Uterus (tissue), 4 donors: Measurements from ENCODE around the gene FAM234A. TPM values are rescaled to one million over a fixed set of nuclear protein-coding genes. Genes with fewer than 3 reads are reported as not detected.

Experiments used
- DNase-seq, 2 donors: peaks; one replicate each; pipeline ENCODE4 v3.0.0-alpha.2; 2019 to 2020
- H3K27ac ChIP-seq, 2 donors: fragments of 200-600 bp; sonication (generic); 1 replicate in 1 of 2; 2 replicates in 1 of 2; pipeline ENCODE4 v1.5.1; 2016 to 2018
- H3K27me3 ChIP-seq, 2 donors: fragments of 200-600 bp; sonication (generic); one replicate each; pipeline ENCODE4 v1.5.1; 2018 to 2019; ENCODE audit warnings: control low read depth in 1 of 2
- H3K36me3 ChIP-seq, 2 donors: fragments of 200-600 bp; sonication (generic); one replicate each; pipeline ENCODE4 v1.5.1; 2019; ENCODE audit warnings: control low read depth in 1 of 2
- H3K4me1 ChIP-seq, 2 donors: fragments of 200-600 bp; sonication (generic); one replicate each; pipeline ENCODE4 v1.5.1; 2018 to 2019; ENCODE audit warnings: control low read depth in 1 of 2
- H3K4me3 ChIP-seq, 2 donors: fragments of 200-600 bp; sonication (generic); 1 replicate in 1 of 2; 2 replicates in 1 of 2; pipeline ENCODE4 v1.5.1; 2018 to 2019; ENCODE audit warnings: mild to moderate bottlenecking in 1 of 2
- H3K9me3 ChIP-seq, 2 donors: fragments of 200-600 bp; sonication (generic); one replicate each; pipeline ENCODE4 v1.5.1; 2019; ENCODE audit warnings: control low read depth in 1 of 2
- POLR2A ChIP-seq, 2 donors: fragments of 450-650 bp; IDR thresholded peaks; one replicate each; pipeline ENCODE4 v1.6.1; 2016; ENCODE audit warnings: antibody characterized with exemption in 2 of 2, mild to moderate bottlenecking in 1 of 2, moderate library complexity in 1 of 2
- intact Hi-C: fragments of 100-400 bp; cut with DNase I; formaldehyde crosslinking; loops from one replicate; pipeline ENCODE4 v1.15.1; 2023; ENCODE audit warnings: low total_unique reads
- total RNA-seq, 4 donors: library from RNA; depleted of rRNA in 3 of 4; stranded (reverse); fragments of >200 nt in 3 of 4; gene quantifications; one replicate each; pipeline versions ENCODE4 v1.1.0 to v1.2.4, GENCODE V29; 2014 to 2023
- TF ChIP-seq, protein P1 (sequence below), 4 experiments: fragments of 200-600 bp in 2 of 4; fragments of 450-650 bp in 2 of 4; sonication (generic) in 2 of 4; IDR thresholded peaks; one replicate each; pipeline ENCODE4 v1.5.1; 2016 to 2019; ENCODE audit warnings: antibody characterized with exemption in 4 of 4, mild to moderate bottlenecking in 2 of 4, moderate library complexity in 1 of 4
- donor health status: DM: yes; HTN: yes; CAD: no.

Gene FAM234A
- total RNA-seq, 4 donors from 2014 or later: 5.6 to 65.5 (median 30.1) TPM

DNA sequence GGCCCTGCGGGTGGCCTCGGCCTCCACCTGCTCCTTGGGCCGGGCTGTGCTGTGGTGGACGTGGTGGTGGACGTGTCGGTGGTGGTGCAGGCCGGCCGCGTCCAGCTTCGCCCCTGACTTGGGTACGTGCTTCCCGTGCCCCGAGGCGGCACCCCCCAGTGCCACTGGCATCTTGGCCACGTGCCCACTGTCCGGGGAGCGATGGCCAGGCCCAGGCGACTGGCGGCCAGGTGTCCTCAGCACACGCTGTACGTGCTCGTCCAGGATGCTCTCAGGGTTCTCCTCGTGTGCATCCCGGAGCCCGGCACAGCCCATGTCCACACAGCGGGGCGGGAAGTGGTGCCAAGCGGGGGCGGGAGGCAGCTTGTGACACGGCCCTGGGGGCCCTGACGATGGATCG, 63.2 kb downstream of the FAM234A start:
- intact Hi-C loops: no loop called here

DNA sequence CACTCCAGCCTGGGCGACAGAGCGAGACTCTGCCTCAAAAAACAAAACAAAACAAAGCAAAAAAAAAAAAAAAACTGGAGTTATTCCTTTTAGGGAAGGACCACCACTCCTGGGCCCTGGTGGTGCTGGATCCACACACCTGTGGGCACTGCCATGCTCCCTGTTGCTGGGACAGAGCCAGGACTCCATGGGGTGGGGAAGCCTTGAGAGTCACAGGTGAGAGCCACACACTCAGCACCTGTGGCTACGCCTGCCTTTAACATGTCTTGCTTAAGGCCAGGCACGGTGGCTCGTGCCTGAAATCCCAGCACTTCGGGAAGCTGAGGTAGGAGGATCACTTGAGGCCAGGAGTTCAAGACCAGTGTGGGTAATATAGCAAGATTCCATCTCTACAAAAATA, 66.6 kb downstream of the FAM234A start:
- no peak for DNase-seq
- intact Hi-C loops: no loop called here
- no peaks in the 10 kb centered on the region for H3K4me1 ChIP-seq
- no peaks in the 10 kb centered on the region for H3K27me3 ChIP-seq
- TF ChIP-seq, protein P1, sequence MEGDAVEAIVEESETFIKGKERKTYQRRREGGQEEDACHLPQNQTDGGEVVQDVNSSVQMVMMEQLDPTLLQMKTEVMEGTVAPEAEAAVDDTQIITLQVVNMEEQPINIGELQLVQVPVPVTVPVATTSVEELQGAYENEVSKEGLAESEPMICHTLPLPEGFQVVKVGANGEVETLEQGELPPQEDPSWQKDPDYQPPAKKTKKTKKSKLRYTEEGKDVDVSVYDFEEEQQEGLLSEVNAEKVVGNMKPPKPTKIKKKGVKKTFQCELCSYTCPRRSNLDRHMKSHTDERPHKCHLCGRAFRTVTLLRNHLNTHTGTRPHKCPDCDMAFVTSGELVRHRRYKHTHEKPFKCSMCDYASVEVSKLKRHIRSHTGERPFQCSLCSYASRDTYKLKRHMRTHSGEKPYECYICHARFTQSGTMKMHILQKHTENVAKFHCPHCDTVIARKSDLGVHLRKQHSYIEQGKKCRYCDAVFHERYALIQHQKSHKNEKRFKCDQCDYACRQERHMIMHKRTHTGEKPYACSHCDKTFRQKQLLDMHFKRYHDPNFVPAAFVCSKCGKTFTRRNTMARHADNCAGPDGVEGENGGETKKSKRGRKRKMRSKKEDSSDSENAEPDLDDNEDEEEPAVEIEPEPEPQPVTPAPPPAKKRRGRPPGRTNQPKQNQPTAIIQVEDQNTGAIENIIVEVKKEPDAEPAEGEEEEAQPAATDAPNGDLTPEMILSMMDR (IDR thresholded peaks at IDR 0.05): no peak
- TF ChIP-seq POLR2A (IDR thresholded peaks at IDR 0.05): no peak
- H3K9me3 ChIP-seq: no peaks in the 10 kb centered on the region
- H3K36me3 ChIP-seq: no peaks in the 10 kb centered on the region
- H3K4me3 ChIP-seq: no peak overlapping the region
- H3K27ac ChIP-seq: no peak overlapping the region

More for the DNA sequence above, 63.2 kb downstream of the FAM234A start:
- Histone ChIP-seq H3K27me3 (no peaks in the 10 kb centered on the region), H3K9me3 (no peaks in the 10 kb centered on the region), H3K4me3 (no peak overlapping the region), H3K4me1 (no peaks in the 10 kb centered on the region), H3K36me3 (no peaks in the 10 kb centered on the region), H3K27ac (no peak overlapping the region)
- DNase-seq: no peak
- no peak for TF ChIP-seq POLR2A (IDR thresholded peaks at IDR 0.05)
- TF ChIP-seq, protein P1 (IDR thresholded peaks at IDR 0.05): no peak

DNA sequence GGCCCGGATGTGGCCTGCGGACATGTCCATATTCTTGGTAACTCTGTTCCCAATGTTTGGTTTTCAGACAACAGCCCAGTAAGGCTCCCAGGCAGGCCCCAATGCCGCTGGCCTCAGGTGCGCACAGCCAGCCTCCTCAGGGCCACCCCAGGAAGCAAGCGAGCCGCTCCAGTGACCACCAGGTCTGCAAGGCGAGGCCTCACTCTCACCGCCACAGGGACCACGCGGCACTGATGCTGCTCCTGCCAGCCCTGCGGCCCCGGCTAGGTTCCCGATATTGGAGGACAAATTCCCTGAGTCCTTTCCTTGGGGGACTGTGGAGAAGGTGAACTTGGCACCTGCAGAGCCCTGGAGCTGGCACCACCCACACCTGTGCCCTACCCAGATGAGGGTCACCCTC, 67.3 kb downstream of the FAM234A start:
- TF ChIP-seq, protein P1 (IDR thresholded peaks at IDR 0.05): no peak
- no peak for TF ChIP-seq POLR2A (IDR thresholded peaks at IDR 0.05)
- Histone ChIP-seq H3K4me3 (no peak overlapping the region), H3K36me3 (no peaks in the 10 kb centered on the region), H3K27me3 (no peaks in the 10 kb centered on the region), H3K9me3 (no peaks in the 10 kb centered on the region), H3K4me1 (no peaks in the 10 kb centered on the region), H3K27ac (no peak overlapping the region)
- intact Hi-C loops: no loop called here
- no peak for DNase-seq

DNA sequence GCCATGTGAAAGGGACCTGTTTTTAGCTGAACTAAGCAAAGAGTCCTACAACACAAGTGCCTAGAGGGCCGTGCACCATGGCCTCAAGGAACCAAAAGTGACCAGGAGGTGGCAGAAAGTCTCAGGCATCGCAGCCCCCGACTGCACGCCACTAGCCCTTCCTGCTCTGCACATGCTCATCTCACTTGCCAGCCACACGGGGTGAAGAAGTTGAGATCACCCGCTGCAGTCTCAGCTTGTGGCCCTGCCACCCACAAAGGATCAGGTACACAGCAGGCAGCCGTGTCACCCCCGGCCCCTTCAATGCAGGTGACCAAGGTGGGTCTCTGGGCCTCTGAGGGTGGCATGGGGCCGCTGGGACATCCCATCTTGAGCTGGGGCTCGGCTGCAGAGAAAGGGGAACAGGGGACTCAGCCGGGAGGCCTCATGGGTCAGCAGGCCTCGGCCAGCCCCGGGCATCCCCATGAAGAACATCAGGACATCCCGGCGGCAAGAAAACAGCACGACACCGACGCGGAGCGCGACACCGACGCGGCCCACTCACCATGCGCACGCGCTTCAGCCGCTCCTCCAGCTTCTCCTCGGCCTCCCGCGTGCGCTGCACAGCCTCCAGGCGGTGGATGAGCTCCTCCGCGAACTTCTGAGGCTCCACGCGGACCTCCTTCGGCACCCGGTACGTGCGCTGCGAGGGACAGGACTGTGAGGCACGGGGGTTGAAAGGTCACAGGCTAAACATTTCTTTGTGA, 69.3 kb downstream of the FAM234A start:
- no peaks in the 10 kb centered on the region for H3K27me3 ChIP-seq
- intact Hi-C loops: no loop called here
- no peaks in the 10 kb centered on the region for H3K9me3 ChIP-seq
- no peak for TF ChIP-seq POLR2A (IDR thresholded peaks at IDR 0.05)
- TF ChIP-seq, protein P1 (IDR thresholded peaks at IDR 0.05): no peak
- H3K36me3 ChIP-seq: no peaks in the 10 kb centered on the region
- no peak for DNase-seq
- no peaks in the 10 kb centered on the region for H3K4me1 ChIP-seq
- H3K27ac ChIP-seq: no peak overlapping the region
- H3K4me3 ChIP-seq: no peak overlapping the region

DNA sequence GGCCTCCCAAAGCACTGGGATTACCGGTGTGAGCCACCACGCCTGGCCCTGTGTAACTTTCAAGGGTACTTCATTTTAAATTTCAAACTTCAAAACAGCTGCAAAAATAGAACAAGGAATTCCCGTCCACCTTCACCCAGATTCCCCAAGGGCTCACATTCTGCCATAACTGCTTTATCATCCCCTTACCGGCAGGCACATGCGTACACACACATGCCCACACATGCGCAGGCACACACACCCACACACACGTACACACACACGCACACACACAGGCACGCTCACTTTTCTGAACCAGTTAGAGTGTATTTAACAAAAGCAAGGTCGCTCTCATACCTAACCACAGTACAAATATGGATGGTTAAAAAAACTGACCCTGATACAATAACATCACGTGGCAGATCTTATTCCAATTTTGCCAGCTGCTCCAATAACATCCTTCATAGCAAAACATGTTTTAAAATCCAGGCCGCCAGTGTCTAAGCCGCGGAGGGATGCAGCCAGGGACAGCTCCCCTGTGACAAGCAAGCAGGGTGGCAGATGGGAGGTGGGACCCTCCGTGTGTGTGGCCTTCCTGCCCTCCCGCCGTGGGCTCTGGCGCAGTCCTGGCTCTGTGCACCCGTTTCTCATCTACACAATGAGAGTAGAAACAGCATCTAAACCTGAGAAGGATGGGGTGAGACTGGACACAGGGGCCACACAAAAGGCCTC, 71.5 kb downstream of the FAM234A start:
- TF ChIP-seq, protein P1 (IDR thresholded peaks at IDR 0.05): no peak
- no peak for TF ChIP-seq POLR2A (IDR thresholded peaks at IDR 0.05)
- Histone ChIP-seq H3K4me1 (no peaks in the 10 kb centered on the region), H3K9me3 (no peaks in the 10 kb centered on the region), H3K27ac (no peak overlapping the region), H3K36me3 (no peaks in the 10 kb centered on the region), H3K27me3 (no peaks in the 10 kb centered on the region), H3K4me3 (no peak overlapping the region)
- DNase-seq: no peak
- intact Hi-C loops: no loop called here
